HepG2 (cell line): ENCODE results near the gene CCDC69. TPM values are rescaled to one million over a fixed set of nuclear protein-coding genes. Genes with fewer than 3 reads are reported as not detected.

Source experiments
- GLMP ChIP-seq: sonication (generic); formaldehyde crosslinking; IDR thresholded peaks from 2 replicates; pipeline ENCODE4 v1.9.0; 2021; ENCODE audit warnings: missing genetic modification reagents, mild to moderate bottlenecking, borderline replicate concordance
- HBP1 ChIP-seq: IDR thresholded peaks from 2 replicates; pipeline ENCODE4 v1.6.1; 2016; ENCODE audit warnings: low read depth, control low read depth
- HMGXB4 ChIP-seq, 2 experiments: sonication (generic) in 1 of 2; formaldehyde crosslinking in 1 of 2; IDR thresholded peaks; 2 replicates each; pipeline versions ENCODE4 v1.4.0 to v1.6.1; 2018 to 2020; ENCODE audit warnings: missing genetic modification reagents in 2 of 2, borderline replicate concordance in 1 of 2, low read depth in 1 of 2, mild to moderate bottlenecking in 1 of 2, missing biosample characterization in 1 of 2
- KAT2B ChIP-seq: fragments of 150-350 bp; IDR thresholded peaks from 2 replicates; pipeline ENCODE4 v1.6.1; 2014; ENCODE audit warnings: low read depth, low read length, borderline replicate concordance
- KLF11 ChIP-seq: IDR thresholded peaks from 2 replicates; pipeline ENCODE4 v1.6.1; 2016; ENCODE audit warnings: missing compliant biosample characterization
- KLF9 ChIP-seq: IDR thresholded peaks from 2 replicates; pipeline ENCODE4 v1.6.1; 2016; ENCODE audit warnings: low read depth
- NR2C2 ChIP-seq: sonication (generic); formaldehyde crosslinking; IDR thresholded peaks from 2 replicates; pipeline ENCODE4 v1.4.0; 2020; ENCODE audit warnings: missing genetic modification reagents, mild to moderate bottlenecking, moderate library complexity, borderline replicate concordance
- NR2F2 ChIP-seq: IDR thresholded peaks from 2 replicates; pipeline ENCODE4 v1.6.1; 2012; ENCODE audit warnings: low read depth, inconsistent platforms, borderline replicate concordance
- NR2F6 ChIP-seq, 2 experiments: IDR thresholded peaks; 2 replicates each; pipeline ENCODE4 v1.6.1; 2016; ENCODE audit warnings: antibody characterized with exemption in 1 of 2, mild to moderate bottlenecking in 1 of 2
- SALL1 ChIP-seq: sonication (generic); formaldehyde crosslinking; IDR thresholded peaks from 2 replicates; pipeline ENCODE4 v1.8.0; 2022; ENCODE audit warnings: mild to moderate bottlenecking, missing genetic modification reagents
- SP5 ChIP-seq: IDR thresholded peaks from 2 replicates; pipeline ENCODE4 v1.6.1; 2016; ENCODE audit warnings: low read depth, borderline replicate concordance
- THAP11 ChIP-seq: IDR thresholded peaks from 2 replicates; pipeline ENCODE4 v1.6.1; 2016; ENCODE audit warnings: missing biosample characterization, missing genetic modification reagents
- YEATS4 ChIP-seq: sonication (generic); formaldehyde crosslinking; IDR thresholded peaks from 2 replicates; pipeline ENCODE4 v1.4.0; 2020; ENCODE audit warnings: missing genetic modification reagents, borderline replicate concordance
- ZFX ChIP-seq: sonication (generic); formaldehyde crosslinking; IDR thresholded peaks from 2 replicates; pipeline ENCODE4 v1.4.0; 2020; ENCODE audit warnings: mild to moderate bottlenecking, low read depth, missing genetic modification reagents, moderate library complexity
- ZGPAT ChIP-seq: IDR thresholded peaks from 2 replicates; pipeline ENCODE4 v1.6.1; 2016; ENCODE audit warnings: mild to moderate bottlenecking
- ZNF3 ChIP-seq: IDR thresholded peaks from 2 replicates; pipeline ENCODE4 v1.7.0; 2017; ENCODE audit warnings: inconsistent platforms
- ZNF501 ChIP-seq: sonication (generic); formaldehyde crosslinking; IDR thresholded peaks from 2 replicates; pipeline ENCODE4 v1.5.1; 2020; ENCODE audit warnings: mild to moderate bottlenecking, moderate library complexity, missing genetic modification reagents
- ZNF609 ChIP-seq: sonication (generic); formaldehyde crosslinking; IDR thresholded peaks from 2 replicates; pipeline ENCODE4 v1.4.0; 2020; ENCODE audit warnings: mild to moderate bottlenecking, missing genetic modification reagents, borderline replicate concordance
- ZNF782 ChIP-seq: sonication (generic); formaldehyde crosslinking; IDR thresholded peaks from 2 replicates; pipeline ENCODE4 v1.4.0; 2020; ENCODE audit warnings: missing genetic modification reagents, mild to moderate bottlenecking, borderline replicate concordance
- polyA plus RNA-seq, 8 experiments: library from polyadenylated mRNA; depleted of rRNA in 3 of 8; stranded (reverse) in 7 of 8; unstranded in 1 of 8; fragments of >200 nt; fragmentation: Illumina TruSeq in 4 of 8; extraction: Trizol in 4 of 8; gene quantifications; 2 replicates each; pipeline versions ENCODE4 v1.2.1 to v1.2.3, GENCODE V29; 2011 to 2016; ENCODE audit warnings: low read depth in 4 of 8, missing spikeins in 1 of 8, mixed read lengths in 1 of 8; ENCODE audit not compliant: insufficient read depth in 1 of 8
- total RNA-seq, 5 experiments: library from RNA; depleted of rRNA; stranded (reverse); fragments of >200 nt; fragmentation: Illumina TruSeq; extraction: Trizol; gene quantifications; 2 replicates each; pipeline ENCODE4 v1.2.3, GENCODE V29; 2016; ENCODE audit warnings: low read depth in 1 of 5

The CCDC69 gene
- total and polyA plus RNA-seq, 2 of the 13 experiments (the other 11 are each of a cell fraction or from before 2014, with no cell fraction given), result 12.2 to 45.2 TPM

GRCh38 chr5:151251001-151251551 is 27.2 kb upstream of the CCDC69 start (continued):
- TF ChIP-seq ZGPAT (CRISPR knock-in tag), result 0 out of 2 replicates have a peak, but pooled peaks have one; percentile 19
- no peak for TF ChIP-seq GLMP (CRISPR knock-in tag)
- TF ChIP-seq ZFX, result peak; percentile 78
- no peak for TF ChIP-seq ZNF782 (CRISPR knock-in tag)
- TF ChIP-seq ZNF609 (CRISPR knock-in tag), result no peak
- 0 out of 2 replicates have a peak, but pooled peaks have one; percentile 37 for TF ChIP-seq ZNF501 (CRISPR knock-in tag)
- TF ChIP-seq HBP1 (CRISPR knock-in tag), result 0 out of 2 replicates have a peak, but pooled peaks have one; percentile 10
- no peak for TF ChIP-seq KAT2B
- TF ChIP-seq NR2F6 (IDR thresholded peaks at IDR 0.05), result peak; percentile 38; the same call in 1 of the 2 replicates
- peak; percentile 46; the same call in 1 of the 2 replicates for TF ChIP-seq NR2F6 (CRISPR knock-in tag; IDR thresholded peaks at IDR 0.05)
- TF ChIP-seq THAP11 (CRISPR knock-in tag), result peak; percentile 60; the same call in 1 of the 2 replicates
- TF ChIP-seq KLF11 (CRISPR knock-in tag), result 0 out of 2 replicates have a peak, but pooled peaks have one; percentile 40
- peak; percentile 46; the same call in 1 of the 2 replicates for TF ChIP-seq YEATS4 (CRISPR knock-in tag)
- TF ChIP-seq NR2F2, result no peak
- TF ChIP-seq SP5 (CRISPR knock-in tag), result no peak
- no peak for TF ChIP-seq KLF9 (CRISPR knock-in tag)
- TF ChIP-seq HMGXB4 (CRISPR knock-in tag; IDR thresholded peaks at IDR 0.05; ENCODE audit: borderline replicate concordance in 1 of 2, low read depth in 1 of 2), result peak in 1 of 2 experiments; percentile 51; a peak in 2 of 4 replicates
- TF ChIP-seq ZNF3 (CRISPR knock-in tag), result no peak
- peak; percentile 15; the same call in 1 of the 2 replicates for TF ChIP-seq SALL1 (CRISPR knock-in tag)
- TF ChIP-seq NR2C2 (CRISPR knock-in tag), result peak; percentile 79
